IPS-NIHi7 (cell line): ENCODE results near the gene SLC25A33.

ENCODE experiments used
- DNase-seq: peaks from one replicate; pipeline ENCODE4 v3.0.0; 2012; ENCODE audit warnings: mixed read lengths; ENCODE audit errors: extremely low spot score

SLC25A33 gene

DNA sequence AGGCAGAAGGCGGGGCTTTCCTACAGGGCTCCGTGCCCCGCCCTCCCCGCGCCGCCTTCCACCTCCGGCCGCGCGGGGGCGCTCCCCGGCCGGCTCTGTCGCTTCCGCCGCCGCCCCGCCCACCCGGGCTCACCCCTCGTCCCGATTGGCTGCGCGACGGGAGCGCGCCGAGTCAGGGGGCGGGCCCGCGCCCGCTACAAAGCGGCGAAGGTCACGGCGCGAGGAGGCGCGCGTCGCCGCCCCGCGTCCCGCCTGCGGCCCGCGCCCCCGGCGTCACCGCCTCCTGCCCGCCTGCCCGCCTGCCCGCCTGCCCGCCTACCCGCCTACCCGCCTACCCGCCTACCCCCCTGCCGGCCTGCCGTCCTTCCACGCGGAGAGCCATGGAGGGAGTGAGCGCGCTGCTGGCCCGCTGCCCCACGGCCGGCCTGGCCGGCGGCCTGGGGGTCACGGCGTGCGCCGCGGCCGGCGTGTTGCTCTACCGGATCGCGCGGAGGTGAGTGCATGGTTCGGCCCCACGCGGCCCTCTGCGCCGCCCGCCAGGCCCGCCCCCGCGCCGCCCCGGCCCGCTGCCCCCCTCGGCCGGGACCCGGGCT lies 49.4 kb downstream of the SLC25A33 start, which contains the start of gene TMEM201:
Gene TMEM201, plus strand, starts transcription at position 361 of the 593 bp plus-strand sequence. Its CDS starts 20 bp downstream, at position 381.
- DNase-seq: peak; percentile 96

DNA sequence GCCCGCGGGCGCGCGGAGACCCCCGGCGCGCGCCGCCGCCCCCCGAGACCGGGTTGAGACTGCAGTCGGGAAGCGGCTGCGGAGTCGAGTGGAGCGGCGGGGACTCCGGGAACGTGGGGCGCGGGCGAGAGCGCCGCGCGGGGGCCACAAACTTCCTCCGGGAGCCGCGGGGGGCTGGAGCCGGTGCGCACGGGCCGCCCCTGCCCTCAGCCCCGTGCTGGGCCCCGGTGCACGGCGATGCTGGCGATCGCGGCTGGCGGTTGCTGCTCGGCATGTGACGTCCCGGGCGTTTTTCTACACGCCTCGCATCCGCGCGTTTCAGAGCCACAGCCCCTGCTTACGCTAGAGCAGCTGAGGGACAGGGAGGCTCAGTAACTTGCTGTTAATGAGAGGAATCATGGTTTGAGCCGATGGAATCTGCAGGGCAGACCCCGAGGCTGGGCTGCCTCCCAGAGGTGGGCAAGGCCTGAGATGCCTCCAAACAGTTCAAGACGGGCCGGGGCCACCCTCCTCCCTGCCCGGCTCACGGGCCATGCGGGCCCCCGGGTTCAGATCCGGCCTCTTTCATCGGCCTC lies 50.0 kb downstream of the SLC25A33 start:
- DNase-seq: no peak

DNA sequence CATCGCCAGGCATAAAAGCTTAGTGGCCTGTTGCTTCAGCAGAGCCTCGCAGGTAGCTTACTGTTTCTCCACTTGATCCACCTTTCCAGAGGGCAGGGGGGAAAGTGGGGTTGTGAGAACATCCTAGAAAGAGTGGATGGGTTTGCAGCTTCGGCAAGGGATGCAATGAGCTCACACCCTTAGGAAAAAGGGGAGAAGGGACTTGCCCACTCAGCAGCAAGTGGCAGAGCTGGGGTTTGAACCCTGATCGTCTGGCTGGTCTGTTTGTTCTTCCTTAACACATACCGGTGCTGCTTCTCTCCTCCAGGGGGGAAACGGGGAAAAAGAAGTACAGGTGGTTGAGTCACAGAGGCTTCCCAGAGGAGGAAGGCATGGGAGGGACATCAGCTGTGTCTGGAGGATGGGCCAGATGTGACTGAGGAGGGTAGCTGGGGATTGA lies 50.5 kb downstream of the SLC25A33 start:
- DNase-seq: no peak

DNA sequence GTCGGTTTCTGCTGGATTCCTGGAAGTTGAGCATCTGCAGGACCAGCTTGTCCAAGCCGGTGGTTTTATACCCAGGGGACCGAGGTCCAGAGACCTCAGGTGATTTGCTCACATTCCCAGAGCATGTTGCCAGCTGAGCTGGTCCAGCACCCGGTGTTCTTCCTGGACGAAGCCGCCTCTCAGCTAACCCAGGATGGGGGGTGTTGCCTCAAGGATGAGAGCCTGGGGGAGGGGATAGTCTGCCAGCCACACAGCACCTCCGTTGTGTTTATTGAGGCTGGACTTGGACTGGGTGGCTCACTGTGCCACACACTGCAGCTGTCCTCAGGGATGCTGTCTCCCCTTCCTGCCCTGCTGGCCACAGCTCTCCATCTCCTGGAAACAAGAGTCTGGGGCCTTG lies 50.9 kb downstream of the SLC25A33 start:
- no peak for DNase-seq

DNA sequence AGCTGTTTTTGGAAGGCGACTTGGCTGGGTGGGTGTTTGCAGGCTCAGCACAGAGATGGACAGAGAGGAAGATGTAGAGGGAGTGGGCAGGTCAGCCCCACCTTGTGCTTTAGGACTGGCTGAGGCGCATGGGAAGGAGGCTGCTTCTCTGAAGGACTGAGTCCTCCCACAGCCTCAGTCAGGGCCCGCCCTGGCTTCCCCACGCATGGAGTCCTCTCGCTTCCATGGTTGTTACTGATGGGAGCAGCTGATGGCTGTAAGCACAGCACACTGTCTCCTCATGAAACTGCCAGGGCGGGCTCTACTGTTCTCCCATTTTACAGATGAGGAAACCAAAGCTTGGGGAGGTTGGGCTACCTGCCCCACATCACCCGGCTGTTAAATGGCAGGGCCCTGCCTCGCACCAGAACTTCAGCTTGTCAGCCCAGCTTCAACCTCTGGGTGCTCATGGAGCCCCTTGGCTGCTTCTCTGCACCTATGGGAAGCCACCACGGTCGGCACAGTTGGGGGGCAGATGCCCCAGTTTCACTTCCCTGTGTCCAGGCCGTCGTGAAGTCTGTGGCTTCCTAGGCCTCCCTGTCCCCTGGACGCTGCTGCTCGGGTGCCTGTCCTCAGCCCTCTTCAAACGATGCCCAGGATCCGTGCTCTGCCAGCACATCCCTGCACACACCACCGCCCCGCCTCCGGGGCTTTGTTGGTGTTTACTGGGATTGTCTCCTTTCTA lies 51.8 kb downstream of the SLC25A33 start:
- DNase-seq: no peak

DNA sequence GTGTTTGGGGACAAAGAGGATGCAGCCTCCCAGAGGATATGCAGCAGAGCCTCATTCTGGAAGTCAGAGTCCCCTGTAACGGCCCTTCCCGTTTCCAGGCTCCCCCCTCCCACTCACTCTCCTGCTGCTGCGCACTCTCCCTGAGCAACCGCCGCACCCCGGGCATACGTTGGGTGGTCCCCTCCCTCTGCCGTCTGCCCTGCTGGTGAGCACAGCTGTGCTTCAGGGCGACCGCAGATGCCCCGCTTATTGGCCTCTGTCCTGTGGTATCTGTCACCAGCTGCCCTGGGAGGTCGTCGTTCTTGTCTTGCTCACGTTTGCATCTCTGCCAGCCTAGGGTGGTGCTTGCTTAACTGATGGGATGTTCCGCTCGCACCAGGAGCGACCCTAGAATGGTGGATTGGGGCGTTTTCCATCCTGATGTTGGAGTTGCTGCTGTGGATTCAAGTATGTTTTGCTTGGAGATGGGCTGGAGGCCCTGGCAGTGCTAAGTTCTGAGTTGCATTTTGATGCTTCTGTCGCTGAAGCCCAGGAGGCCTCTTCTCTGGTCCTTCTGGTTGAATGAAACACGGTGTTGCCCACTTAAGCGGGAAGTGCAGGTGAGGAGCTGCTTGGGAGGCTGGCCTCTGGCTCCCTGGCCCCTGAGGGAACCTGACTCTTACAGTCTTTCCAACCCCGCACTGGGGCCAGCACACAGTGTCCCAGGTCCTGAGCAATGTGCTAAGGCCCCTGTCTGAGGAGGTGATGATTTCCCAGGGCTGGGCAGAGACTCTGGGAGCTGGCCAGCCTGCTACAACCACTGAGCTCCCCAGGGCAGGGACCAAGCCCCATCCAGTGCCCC lies 52.6 kb downstream of the SLC25A33 start:
- no peak for DNase-seq

DNA sequence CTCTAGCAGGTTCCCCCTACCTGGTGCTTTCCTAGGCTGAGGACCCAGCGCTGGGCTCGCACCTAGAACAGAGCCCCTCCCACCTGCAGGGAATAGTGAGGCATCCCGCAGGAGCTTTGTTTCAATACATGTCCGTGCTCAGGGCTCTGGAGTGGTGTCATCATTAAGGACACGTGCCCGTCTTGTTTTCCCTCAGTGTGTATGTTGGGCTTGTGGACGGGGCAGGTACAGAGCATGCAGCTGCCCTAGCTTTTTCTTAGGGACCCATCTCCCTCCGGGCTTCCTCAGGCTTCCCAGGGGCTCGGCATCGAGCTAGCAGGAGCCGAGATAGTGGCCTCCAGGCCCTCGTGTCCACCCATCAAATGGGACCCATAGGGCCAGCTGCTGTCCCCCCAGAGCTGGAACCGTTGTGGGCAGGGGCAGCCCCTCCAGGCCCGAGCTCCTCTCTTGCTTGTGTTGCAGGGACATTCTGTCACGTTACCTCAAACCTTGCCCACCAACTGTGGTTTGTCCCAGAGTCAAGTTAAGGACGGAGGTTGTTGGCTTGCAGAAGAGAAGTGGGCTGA lies 53.3 kb downstream of the SLC25A33 start:
- no peak for DNase-seq

DNA sequence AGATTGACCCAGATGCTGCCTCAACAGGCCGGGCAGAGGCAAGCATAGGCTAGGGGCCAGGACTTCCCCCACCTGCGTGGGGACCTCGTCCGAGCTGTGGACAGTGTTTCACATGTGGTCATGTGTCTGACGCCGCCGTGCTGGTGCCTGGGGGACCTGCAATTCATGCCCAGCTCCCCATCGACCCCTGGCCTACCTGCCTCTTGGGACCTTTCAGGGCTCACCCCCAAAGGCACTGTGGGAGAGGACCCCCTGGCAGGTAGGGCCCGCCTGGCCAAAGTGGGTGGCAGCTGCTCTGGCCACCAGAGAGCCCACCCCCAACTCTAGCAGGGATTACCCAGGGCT lies 53.9 kb downstream of the SLC25A33 start:
- DNase-seq: no peak

DNA sequence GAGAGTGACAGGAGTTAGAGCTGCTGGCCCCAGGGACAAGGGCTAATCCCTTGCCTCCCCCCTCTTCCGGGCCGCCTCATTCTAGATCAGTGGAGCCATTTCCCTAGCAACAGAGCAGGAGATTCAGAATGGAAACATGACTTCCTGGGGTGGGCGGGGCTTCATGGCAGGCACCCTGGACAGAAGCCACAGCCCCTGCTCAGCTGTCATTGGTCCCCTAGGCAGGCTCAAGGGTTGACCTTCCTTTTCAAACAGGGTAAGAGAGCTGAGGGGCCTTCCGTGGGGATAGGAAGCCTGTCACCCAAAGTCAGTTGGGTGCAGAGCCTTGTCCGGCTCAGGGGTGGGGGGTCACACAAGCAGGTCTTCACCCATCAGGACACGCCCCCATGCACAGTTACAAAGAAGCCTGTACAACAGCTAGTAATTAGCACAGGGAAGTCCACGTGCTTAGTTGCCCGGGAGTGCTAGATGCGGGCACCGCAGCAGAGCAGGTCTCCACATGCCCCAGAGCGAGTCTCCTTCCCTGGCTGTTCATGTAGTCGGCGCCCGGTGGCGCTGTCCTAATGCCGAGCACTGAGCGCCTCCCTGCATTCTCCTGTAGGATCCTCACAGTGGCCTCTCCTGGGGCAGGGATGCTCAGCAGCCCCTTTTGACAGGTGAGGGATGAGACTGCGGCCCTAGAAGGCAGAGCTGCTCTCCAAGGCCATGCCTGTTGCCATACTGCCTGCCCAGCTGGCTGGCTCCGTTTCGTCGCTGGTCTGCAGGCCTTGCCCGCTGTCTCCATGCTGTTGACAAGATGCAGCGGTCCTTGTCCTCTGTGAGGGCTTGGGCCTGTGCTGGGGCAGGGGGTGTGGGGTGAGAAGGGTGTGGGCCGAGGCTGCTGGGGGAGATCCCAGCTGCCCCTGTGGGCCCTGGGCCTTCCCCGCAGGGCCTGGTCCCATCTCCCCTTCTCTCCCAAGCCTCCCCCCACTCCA lies 54.5 kb downstream of the SLC25A33 start:
- peak; percentile 91 for DNase-seq

DNA sequence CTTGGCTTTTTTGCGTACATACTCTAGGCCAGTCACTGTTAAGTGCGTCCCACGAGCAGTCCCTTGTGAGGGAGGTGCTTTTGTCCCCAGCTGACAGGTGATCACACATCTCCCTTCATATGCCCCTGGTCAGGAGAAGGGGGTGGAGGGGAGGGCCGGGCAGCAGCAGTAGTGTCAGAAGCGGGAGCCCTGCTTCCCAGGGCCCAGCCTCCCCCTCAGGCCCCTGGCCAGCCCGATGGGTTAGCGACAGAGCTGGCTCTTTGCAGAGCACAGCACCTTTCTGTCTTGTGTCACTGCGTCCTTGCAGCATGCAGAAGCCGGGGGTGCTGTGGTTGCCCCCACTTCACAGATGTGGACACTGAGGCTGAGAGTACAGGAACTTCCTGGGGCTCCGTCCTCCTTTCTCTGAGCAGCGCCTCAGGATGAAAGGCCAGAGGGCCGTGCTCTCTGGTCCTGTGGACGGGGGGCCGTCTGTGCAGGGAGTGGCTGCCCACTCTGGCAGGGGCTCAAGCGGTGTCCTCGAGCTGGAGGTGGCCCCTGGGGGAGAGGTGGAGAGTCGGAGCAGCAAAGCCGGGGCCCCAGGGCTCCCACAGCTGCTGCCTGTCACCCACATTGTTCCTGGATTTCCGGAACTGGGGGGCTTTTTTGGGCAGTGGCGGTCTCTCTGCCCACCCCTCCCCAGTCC lies 55.3 kb downstream of the SLC25A33 start:
- no peak for DNase-seq

DNA sequence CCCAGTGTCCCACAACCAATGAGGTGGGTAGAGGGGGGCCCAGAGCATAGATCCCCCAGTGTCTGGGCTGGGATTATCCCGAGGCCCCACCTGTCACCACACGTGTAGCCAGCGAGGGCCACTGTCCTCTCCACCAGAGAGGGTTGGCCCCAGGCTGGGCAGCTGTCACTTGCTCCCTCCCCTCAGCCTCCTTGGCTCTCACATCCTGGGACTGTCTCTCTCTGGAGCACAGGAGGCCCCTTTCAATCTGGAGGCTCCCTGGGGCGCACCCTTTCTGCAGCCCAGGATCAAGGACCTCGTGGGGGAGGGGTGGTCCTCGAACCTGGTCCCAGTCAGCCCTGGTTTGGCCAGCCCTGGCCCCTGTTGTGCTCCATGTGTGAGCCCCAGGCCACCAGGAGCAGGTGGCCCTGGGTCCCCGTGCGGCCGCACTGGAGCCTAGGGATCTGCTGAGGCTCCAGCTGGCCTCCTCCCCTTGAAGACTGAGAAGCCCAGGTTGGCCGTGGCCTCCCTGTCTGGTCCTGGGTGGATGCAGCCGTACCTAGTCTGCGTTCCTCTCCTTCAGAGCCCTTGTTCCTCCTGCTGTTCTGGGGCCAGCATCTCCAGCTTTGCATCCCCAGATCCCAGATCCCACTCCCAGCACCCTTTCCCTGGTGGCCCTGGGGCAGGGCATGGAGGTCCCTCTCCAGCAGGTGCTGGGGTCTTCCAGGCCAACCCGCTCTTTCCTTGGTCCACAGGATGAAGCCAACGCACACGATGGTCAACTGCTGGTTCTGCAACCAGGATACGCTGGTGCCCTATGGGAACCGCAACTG lies 56.1 kb downstream of the SLC25A33 start:
- no peak for DNase-seq

DNA sequence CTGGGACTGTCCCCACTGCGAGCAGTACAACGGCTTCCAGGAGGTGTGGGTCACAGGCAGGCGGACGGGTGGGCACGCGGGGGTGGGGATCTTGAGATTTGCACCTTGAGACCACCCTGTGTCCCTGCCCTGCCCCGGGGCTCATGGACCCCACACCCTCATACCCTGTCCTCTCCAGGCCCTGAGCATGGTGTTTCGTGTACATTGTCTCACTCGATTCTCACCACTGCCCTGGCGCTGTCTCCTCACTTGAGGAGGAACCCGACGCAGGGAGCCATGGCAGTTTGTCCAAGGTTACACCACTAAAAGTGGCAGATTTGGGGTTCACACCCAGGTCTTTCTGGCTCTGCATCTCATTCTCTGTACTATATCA lies 56.7 kb downstream of the SLC25A33 start:
- no peak for DNase-seq

DNA sequence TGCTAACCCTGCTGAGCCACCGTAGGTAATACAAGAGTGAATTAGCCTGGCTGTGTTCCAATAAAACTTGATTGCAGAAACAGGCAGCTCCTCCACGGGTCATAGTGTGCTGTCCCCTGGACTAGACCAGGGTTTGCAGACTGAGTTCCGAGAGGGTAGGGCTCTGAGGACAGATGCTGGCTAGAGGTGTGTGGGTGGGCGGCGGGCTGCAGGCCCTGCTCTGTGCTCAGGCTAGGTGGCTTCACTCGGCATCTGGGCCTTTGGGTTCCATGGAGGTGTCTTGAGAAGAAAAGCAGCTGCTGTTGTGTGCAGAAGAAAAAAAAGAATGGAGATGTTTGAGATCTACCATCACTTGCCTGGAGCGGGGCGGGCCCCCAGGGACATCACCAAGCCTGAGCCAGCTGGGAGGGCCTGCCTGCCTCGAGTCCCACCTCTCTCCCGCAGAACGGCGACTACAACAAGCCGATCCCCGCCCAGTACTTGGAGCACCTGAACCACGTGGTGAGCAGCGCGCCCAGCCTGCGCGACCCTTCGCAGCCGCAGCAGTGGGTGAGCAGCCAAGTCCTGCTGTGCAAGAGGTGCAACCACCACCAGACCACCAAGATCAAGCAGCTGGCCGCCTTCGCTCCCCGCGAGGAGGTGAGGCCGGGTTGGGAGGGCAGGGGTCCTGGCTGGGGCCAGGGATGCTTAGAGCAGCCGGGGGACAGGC lies 57.3 kb downstream of the SLC25A33 start:
- DNase-seq: no peak

DNA sequence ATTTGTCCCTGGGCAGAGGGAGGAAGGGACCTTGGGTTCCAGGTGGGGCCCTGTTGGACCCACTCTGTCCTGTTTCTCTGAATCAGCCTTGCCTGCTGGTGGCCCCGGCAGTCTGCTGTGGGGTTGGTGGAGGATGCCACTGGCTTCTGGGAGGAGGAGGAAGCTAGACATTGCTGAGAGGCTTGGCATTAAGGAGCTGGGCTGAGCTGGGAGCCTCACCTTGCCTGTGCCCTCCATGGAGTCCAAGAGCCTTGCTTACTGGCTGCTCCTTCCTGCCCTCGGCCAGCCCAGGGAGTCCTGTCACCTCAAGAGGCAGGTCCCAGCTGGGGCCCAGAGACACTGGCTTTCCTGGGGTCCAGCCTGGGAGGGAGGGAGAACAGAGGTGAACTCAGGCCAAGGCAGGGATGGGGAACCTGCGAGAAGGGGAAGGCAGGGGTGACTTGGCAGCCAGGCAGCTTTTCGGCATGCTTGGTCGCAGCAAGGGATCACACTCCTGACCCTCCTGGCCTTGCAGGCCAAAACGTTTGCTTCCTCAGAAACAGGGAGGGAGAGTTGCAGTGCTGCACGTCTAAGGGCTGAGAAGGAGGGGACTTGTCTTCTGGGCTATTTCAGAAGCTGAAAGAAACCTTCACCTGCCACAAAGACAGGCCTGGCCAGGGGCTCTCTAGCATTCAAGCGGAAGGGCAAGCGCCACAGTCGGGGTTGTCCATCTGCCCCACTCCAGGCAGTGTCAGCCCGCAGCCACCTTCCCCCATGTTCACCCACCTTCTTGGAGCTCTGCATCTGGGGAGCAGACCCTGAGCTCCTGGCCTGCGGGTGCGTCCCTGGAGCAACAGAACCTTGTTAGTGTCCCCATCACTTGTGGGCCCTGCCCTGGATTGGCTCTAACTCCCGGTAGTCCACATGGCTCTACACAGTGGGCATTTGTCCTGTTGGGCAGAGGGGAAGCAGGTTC lies 58.4 kb downstream of the SLC25A33 start:
- no peak for DNase-seq

DNA sequence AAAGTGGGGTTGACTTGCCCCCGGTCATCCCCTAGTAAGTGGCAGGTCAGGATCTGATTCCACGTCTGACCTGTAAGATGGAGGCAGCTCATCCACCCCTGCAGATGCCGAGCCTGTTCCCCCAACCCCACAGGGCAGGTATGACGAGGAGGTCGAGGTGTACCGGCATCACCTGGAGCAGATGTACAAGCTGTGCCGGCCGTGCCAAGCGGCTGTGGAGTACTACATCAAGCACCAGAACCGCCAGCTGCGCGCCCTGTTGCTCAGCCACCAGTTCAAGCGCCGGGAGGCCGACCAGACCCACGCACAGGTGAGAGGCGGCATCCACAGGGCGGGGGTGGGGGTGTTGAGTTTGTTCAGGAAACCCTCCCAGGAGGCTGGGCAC lies 59.0 kb downstream of the SLC25A33 start:
- DNase-seq: no peak

DNA sequence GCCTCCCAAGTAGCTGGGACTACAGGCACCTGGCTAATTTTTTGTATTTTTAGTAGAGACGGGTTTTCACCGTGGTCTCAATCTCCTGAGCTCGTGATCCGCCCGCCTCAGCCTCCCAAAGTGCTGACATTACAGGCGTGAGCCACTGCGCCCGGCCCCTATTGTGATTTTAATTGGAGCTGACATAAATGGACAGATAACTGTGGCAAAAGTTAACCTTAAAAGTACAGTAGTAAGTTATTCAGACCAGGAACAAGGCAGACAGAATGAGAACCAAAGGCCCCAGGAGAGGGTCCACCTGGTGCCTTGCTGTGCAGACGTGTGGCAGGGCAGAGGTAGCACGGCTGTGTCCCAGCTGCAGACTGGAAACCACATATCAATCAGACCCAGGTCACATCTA lies 60.5 kb downstream of the SLC25A33 start:
- no peak for DNase-seq
